Measurements from ENCODE around the gene GUCD1.

DNA sequence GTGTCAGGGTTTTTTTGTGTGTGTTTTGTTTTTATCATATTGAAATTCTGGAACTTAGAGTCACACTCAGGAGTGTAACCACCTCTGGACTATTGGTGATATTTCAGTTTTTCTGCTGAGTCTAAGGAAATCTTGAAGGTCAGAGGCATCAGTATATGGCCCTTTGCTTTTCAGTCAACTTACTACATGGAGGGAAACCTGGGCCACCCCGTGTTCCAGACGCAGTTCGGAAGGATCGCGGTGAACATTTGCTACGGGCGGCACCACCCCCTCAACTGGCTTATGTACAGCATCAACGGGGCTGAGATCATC lies 40.0 kb downstream of the GUCD1 start:
- TF ChIP-seq, protein P1, sequence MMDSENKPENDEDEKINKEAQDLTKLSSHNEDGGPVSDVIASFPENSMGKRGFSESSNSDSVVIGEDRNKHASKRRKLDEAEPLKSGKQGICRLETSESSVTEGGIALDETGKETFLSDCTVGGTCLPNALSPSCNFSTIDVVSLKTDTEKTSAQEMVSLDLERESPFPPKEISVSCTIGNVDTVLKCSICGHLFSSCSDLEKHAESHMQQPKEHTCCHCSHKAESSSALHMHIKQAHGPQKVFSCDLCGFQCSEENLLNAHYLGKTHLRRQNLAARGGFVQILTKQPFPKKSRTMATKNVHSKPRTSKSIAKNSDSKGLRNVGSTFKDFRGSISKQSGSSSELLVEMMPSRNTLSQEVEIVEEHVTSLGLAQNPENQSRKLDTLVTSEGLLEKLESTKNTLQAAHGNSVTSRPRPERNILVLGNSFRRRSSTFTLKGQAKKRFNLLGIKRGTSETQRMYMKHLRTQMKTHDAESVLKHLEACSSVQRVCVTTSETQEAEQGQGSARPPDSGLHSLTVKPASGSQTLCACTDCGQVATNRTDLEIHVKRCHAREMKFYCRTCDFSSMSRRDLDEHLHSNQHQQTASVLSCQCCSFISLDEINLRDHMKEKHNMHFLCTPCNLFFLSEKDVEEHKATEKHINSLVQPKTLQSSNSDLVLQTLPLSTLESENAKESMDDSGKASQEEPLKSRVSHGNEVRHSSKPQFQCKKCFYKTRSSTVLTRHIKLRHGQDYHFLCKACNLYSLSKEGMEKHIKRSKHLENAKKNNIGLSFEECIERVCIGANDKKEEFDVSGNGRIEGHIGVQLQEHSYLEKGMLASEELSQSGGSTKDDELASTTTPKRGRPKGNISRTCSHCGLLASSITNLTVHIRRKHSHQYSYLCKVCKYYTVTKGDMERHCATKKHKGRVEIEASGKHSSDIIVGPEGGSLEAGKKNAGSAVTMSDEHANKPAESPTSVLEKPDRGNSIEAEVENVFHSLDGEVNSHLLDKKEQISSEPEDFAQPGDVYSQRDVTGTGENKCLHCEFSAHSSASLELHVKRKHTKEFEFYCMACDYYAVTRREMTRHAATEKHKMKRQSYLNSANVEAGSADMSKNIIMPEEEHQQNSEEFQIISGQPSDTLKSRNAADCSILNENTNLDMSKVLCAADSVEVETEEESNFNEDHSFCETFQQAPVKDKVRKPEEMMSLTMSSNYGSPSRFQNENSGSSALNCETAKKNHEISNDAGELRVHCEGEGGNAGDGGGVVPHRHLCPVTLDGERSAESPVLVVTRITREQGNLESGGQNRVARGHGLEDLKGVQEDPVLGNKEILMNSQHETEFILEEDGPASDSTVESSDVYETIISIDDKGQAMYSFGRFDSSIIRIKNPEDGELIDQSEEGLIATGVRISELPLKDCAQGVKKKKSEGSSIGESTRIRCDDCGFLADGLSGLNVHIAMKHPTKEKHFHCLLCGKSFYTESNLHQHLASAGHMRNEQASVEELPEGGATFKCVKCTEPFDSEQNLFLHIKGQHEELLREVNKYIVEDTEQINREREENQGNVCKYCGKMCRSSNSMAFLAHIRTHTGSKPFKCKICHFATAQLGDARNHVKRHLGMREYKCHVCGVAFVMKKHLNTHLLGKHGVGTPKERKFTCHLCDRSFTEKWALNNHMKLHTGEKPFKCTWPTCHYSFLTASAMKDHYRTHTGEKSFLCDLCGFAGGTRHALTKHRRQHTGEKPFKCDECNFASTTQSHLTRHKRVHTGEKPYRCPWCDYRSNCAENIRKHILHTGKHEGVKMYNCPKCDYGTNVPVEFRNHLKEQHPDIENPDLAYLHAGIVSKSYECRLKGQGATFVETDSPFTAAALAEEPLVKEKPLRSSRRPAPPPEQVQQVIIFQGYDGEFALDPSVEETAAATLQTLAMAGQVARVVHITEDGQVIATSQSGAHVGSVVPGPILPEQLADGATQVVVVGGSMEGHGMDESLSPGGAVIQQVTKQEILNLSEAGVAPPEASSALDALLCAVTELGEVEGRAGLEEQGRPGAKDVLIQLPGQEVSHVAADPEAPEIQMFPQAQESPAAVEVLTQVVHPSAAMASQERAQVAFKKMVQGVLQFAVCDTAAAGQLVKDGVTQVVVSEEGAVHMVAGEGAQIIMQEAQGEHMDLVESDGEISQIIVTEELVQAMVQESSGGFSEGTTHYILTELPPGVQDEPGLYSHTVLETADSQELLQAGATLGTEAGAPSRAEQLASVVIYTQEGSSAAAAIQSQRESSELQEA (IDR thresholded peaks at IDR 0.05; ENCODE audit: low read depth) = no peak
- TF ChIP-seq SMAD4 (CRISPR knock-in tag; conservative IDR thresholded peaks at IDR 0.05) (no peak), ATF7 (IDR thresholded peaks at IDR 0.05) (no peak), CHD2 (IDR thresholded peaks at IDR 0.05; ENCODE audit: low read depth, low read length) (no peak), BMI1 (IDR thresholded peaks at IDR 0.05; ENCODE audit: low read length) (no peak), JUN (IDR thresholded peaks at IDR 0.05; ENCODE audit: borderline replicate concordance, low read depth, low read length) (no peak), JUN (CRISPR knock-in tag; IDR thresholded peaks at IDR 0.05; ENCODE audit: borderline replicate concordance) (no peak), HNRNPH1 (optimal IDR thresholded peaks at IDR 0.05; ENCODE audit: low read depth, low read length) (no peak), ZFP30 (CRISPR knock-in tag; IDR thresholded peaks at IDR 0.05; ENCODE audit: borderline replicate concordance) (no peak)
- TF ChIP-seq, protein P2, sequence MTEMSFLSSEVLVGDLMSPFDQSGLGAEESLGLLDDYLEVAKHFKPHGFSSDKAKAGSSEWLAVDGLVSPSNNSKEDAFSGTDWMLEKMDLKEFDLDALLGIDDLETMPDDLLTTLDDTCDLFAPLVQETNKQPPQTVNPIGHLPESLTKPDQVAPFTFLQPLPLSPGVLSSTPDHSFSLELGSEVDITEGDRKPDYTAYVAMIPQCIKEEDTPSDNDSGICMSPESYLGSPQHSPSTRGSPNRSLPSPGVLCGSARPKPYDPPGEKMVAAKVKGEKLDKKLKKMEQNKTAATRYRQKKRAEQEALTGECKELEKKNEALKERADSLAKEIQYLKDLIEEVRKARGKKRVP (CRISPR knock-in tag; IDR thresholded peaks at IDR 0.05) = no peak
- TF ChIP-seq, protein P3, sequence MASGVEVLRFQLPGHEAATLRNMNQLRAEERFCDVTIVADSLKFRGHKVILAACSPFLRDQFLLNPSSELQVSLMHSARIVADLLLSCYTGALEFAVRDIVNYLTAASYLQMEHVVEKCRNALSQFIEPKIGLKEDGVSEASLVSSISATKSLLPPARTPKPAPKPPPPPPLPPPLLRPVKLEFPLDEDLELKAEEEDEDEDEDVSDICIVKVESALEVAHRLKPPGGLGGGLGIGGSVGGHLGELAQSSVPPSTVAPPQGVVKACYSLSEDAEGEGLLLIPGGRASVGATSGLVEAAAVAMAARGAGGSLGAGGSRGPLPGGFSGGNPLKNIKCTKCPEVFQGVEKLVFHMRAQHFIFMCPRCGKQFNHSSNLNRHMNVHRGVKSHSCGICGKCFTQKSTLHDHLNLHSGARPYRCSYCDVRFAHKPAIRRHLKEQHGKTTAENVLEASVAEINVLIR (CRISPR knock-in tag; IDR thresholded peaks at IDR 0.05) = no peak
